ENCODE results near the gene MISP3. TPM values are rescaled to one million over a fixed set of nuclear protein-coding genes. Genes with fewer than 3 reads are reported as not detected.

The MISP3 gene
- total RNA-seq, 1 experiment from 2014 or later = 3.2 TPM

DNA sequence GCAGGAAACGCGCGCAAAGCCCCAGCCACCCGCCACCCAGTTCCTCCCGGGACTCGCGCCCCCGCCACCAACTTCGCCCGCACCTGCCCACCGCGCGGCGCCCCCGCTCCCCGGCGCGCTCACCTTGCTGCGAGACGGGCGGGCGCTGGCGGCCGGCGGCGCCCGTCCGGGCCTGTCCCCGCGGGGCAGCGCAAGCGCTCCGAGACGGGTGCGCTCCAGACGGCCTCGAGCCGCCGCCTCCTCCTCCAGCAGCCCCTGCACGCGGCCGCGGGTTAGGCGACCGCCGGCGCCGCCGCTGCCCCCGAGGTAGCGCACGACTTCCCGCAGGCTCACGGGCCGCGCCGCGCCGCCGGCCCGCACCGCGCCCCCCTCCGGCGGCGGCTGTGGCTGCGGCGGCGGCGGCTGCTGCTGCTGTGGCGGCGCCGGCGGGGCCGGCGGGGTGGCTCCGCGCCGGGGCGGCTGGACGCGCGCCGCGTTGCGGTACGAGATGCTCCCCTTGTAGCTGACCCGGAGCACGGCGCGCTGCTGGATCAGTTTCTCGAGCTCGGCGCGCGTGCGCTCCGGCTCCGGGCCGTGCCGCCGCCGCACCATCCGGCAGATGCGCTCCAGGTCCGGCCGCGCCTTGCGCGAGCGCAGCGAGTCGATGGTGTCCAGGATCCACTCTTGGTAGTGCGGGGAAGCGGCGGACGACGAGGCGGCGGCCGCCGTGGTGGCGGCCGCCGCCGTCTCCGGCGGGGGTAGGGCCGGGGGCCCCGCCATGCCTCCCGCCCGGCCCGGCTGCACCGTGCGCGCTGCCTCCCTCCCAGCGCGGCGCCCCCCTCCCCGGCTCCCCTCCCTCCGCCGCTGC lies 17.3 kb downstream of the MISP3 start (continued):
- TF ChIP-seq PREB (CRISPR knock-in tag; IDR thresholded peaks at IDR 0.05; ENCODE audit: borderline replicate concordance) (no peak), TEAD1 (CRISPR knock-in tag; IDR thresholded peaks at IDR 0.05) (no peak), RELA (CRISPR knock-in tag; IDR thresholded peaks at IDR 0.05; ENCODE audit: borderline replicate concordance) (no peak), E2F1 (CRISPR knock-in tag; IDR thresholded peaks at IDR 0.05) (no peak), CTCF (IDR thresholded peaks at IDR 0.05) (no peak), ZNF512 (CRISPR knock-in tag; IDR thresholded peaks at IDR 0.05; ENCODE audit: borderline replicate concordance) (no peak), KAT7 (CRISPR knock-in tag; IDR thresholded peaks at IDR 0.05; ENCODE audit: borderline replicate concordance) (no peak)
- TF ChIP-seq, protein P1, sequence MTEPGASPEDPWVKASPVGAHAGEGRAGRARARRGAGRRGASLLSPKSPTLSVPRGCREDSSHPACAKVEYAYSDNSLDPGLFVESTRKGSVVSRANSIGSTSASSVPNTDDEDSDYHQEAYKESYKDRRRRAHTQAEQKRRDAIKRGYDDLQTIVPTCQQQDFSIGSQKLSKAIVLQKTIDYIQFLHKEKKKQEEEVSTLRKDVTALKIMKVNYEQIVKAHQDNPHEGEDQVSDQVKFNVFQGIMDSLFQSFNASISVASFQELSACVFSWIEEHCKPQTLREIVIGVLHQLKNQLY (CRISPR knock-in tag; IDR thresholded peaks at IDR 0.05) = no peak
- TF ChIP-seq, protein P2, sequence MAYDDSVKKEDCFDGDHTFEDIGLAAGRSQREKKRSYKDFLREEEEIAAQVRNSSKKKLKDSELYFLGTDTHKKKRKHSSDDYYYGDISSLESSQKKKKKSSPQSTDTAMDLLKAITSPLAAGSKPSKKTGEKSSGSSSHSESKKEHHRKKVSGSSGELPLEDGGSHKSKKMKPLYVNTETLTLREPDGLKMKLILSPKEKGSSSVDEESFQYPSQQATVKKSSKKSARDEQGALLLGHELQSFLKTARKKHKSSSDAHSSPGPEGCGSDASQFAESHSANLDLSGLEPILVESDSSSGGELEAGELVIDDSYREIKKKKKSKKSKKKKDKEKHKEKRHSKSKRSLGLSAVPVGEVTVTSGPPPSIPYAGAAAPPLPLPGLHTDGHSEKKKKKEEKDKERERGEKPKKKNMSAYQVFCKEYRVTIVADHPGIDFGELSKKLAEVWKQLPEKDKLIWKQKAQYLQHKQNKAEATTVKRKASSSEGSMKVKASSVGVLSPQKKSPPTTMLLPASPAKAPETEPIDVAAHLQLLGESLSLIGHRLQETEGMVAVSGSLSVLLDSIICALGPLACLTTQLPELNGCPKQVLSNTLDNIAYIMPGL (CRISPR knock-in tag; IDR thresholded peaks at IDR 0.05) = no peak
- TF ChIP-seq, protein P3, sequence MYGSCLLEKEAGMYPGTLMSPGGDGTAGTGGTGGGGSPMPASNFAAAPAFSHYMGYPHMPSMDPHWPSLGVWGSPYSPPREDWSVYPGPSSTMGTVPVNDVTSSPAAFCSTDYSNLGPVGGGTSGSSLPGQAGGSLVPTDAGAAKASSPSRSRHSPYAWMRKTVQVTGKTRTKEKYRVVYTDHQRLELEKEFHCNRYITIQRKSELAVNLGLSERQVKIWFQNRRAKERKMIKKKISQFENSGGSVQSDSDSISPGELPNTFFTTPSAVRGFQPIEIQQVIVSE (CRISPR knock-in tag; IDR thresholded peaks at IDR 0.05; ENCODE audit: borderline replicate concordance) = no peak
- TF ChIP-seq, protein P4, sequence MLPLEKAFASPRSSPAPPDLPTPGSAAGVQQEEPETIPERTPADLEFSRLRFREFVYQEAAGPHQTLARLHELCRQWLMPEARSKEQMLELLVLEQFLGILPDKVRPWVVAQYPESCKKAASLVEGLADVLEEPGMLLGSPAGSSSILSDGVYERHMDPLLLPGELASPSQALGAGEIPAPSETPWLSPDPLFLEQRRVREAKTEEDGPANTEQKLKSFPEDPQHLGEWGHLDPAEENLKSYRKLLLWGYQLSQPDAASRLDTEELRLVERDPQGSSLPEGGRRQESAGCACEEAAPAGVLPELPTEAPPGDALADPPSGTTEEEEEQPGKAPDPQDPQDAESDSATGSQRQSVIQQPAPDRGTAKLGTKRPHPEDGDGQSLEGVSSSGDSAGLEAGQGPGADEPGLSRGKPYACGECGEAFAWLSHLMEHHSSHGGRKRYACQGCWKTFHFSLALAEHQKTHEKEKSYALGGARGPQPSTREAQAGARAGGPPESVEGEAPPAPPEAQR (CRISPR knock-in tag; IDR thresholded peaks at IDR 0.05) = no peak
- TF ChIP-seq, protein P5, sequence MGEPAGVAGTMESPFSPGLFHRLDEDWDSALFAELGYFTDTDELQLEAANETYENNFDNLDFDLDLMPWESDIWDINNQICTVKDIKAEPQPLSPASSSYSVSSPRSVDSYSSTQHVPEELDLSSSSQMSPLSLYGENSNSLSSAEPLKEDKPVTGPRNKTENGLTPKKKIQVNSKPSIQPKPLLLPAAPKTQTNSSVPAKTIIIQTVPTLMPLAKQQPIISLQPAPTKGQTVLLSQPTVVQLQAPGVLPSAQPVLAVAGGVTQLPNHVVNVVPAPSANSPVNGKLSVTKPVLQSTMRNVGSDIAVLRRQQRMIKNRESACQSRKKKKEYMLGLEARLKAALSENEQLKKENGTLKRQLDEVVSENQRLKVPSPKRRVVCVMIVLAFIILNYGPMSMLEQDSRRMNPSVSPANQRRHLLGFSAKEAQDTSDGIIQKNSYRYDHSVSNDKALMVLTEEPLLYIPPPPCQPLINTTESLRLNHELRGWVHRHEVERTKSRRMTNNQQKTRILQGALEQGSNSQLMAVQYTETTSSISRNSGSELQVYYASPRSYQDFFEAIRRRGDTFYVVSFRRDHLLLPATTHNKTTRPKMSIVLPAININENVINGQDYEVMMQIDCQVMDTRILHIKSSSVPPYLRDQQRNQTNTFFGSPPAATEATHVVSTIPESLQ (CRISPR knock-in tag; IDR thresholded peaks at IDR 0.05) = no peak
